Measurements from ENCODE around the gene BIRC3.
"Not testable (repeated sequence)": the region's sequence is repeated elsewhere in the genome, so short reads cannot be mapped to it uniquely, and the experiment has no call there.

Gene BIRC3

GRCh38 chr11:102346456-102346747 is 29.1 kb downstream of the BIRC3 start:
- Mint-ChIP-seq H3K36me3 (ENCODE audit: insufficient read depth) (peaks cover 45% of the 10 kb centered on the region), H3K4me3 (peak overlapping the region; percentile 94 to 98), H3K27ac (peak overlapping the region; percentile 99 to 100), H3K27me3 (no peaks in the 10 kb centered on the region), H3K9me3 (no peaks in the 10 kb centered on the region), H3K4me1 (ENCODE audit: low read depth in 2 of 2) (peaks cover 19 to 43% of the 10 kb centered on the region in 2 donors)
- no peak for ATAC-seq (replicated peaks)
- DNase-seq: no peak

- Mint-ChIP-seq H3K9me3 (no peaks in the 10 kb centered on the region), H3K4me1 (ENCODE audit: low read depth in 2 of 2) (peaks cover 17 to 40% of the 10 kb centered on the region in 2 donors), H3K4me3 (peak within 1 kb of the TSS; percentile 94 to 98), H3K27ac (peak within 1 kb of the TSS; percentile 99 to 100), H3K36me3 (ENCODE audit: insufficient read depth) (peaks cover 46% of the 10 kb centered on the region), H3K27me3 (no peaks in the 10 kb centered on the region)
- peak; percentile 79 for ATAC-seq (replicated peaks)
- DNase-seq: peak; percentile 95 to 96 (median 96)
Observed at GRCh38 chr11:102346748-102347461, 29.6 kb downstream of the BIRC3 start, which contains the start of gene BIRC2. TSS of gene BIRC2 (plus strand) at chr11:102347214. CDS start at chr11:102349855, 2,641 bp downstream.

GRCh38 chr11:102347462-102348370 is 30.4 kb downstream of the BIRC3 start:
- Mint-ChIP-seq H3K9me3 (no peaks in the 10 kb centered on the region), H3K27ac (peak overlapping the region; percentile 99 to 100), H3K4me1 (ENCODE audit: low read depth in 2 of 2) (peaks cover 16 to 38% of the 10 kb centered on the region in 2 donors), H3K27me3 (no peaks in the 10 kb centered on the region), H3K36me3 (ENCODE audit: insufficient read depth) (peaks cover 49% of the 10 kb centered on the region), H3K4me3 (peak overlapping the region; percentile 94 to 98)
- ATAC-seq (replicated peaks) (no peak), DNase-seq (peak in 2 of 3 experiments; percentile 14 to 31)

- no peaks in the 10 kb centered on the region for H3K9me3 Mint-ChIP-seq
- H3K4me1 Mint-ChIP-seq (ENCODE audit: low read depth in 2 of 2): peaks cover 25 to 70% of the 10 kb centered on the region in 2 donors
- ATAC-seq (replicated peaks) (no peak), DNase-seq (no peak)
- H3K4me3 Mint-ChIP-seq: no peak overlapping the region
- H3K27me3 Mint-ChIP-seq: no peaks in the 10 kb centered on the region
- H3K27ac Mint-ChIP-seq: peak overlapping the region; percentile 2 to 70
- peaks cover 43% of the 10 kb centered on the region for H3K36me3 Mint-ChIP-seq (ENCODE audit: insufficient read depth)
Observed at GRCh38 chr11:102357116-102357515, 39.8 kb downstream of the BIRC3 start.

- no peak for ATAC-seq (replicated peaks)
- DNase-seq: no peak
- H3K27ac Mint-ChIP-seq: peak overlapping the region in 1 of 2 donors; percentile 90
- H3K4me3 Mint-ChIP-seq: no peak overlapping the region
- no peaks in the 10 kb centered on the region for H3K27me3 Mint-ChIP-seq
- peaks cover 49% of the 10 kb centered on the region for H3K36me3 Mint-ChIP-seq (ENCODE audit: insufficient read depth)
- H3K9me3 Mint-ChIP-seq: no peaks in the 10 kb centered on the region
- peaks cover 25 to 60% of the 10 kb centered on the region in 2 donors for H3K4me1 Mint-ChIP-seq (ENCODE audit: low read depth in 2 of 2)
Observed at GRCh38 chr11:102359372-102359771, 42.1 kb downstream of the BIRC3 start.

- Mint-ChIP-seq H3K36me3 (ENCODE audit: insufficient read depth) (peaks cover 52% of the 10 kb centered on the region), H3K27ac (peak overlapping the region; percentile 90 to 93), H3K4me1 (ENCODE audit: low read depth in 2 of 2) (peaks cover 22 to 47% of the 10 kb centered on the region in 2 donors), H3K27me3 (no peaks in the 10 kb centered on the region), H3K9me3 (no peaks in the 10 kb centered on the region), H3K4me3 (peak overlapping the region; percentile 58 to 69)
- ATAC-seq (replicated peaks): peak; percentile 34
- DNase-seq: no peak
Observed at GRCh38 chr11:102360681-102361080, 43.4 kb downstream of the BIRC3 start.

GRCh38 chr11:102361086-102362031 is 44.1 kb downstream of the BIRC3 start:
- H3K27me3 Mint-ChIP-seq: no peaks in the 10 kb centered on the region
- H3K27ac Mint-ChIP-seq: peak overlapping the region; percentile 90 to 93
- DNase-seq (peak in 2 of 3 experiments; percentile 24 to 31), ATAC-seq (replicated peaks) (peak; percentile 86)
- peak overlapping the region; percentile 58 to 69 for H3K4me3 Mint-ChIP-seq
- H3K36me3 Mint-ChIP-seq (ENCODE audit: insufficient read depth): peaks cover 52% of the 10 kb centered on the region
- H3K4me1 Mint-ChIP-seq (ENCODE audit: low read depth in 2 of 2): peaks cover 22 to 47% of the 10 kb centered on the region in 2 donors
- no peaks in the 10 kb centered on the region for H3K9me3 Mint-ChIP-seq

GRCh38 chr11:102364991-102365390 is 47.7 kb downstream of the BIRC3 start:
- Mint-ChIP-seq H3K36me3 (ENCODE audit: insufficient read depth) (peaks cover 66% of the 10 kb centered on the region), H3K4me3 (no peak overlapping the region), H3K27me3 (no peaks in the 10 kb centered on the region), H3K27ac (no peak overlapping the region), H3K4me1 (ENCODE audit: low read depth in 2 of 2) (peaks cover 25 to 43% of the 10 kb centered on the region in 2 donors), H3K9me3 (no peaks in the 10 kb centered on the region)
- no peak for ATAC-seq (replicated peaks)
- no peak for DNase-seq

GRCh38 chr11:102367364-102367763 is 50.1 kb downstream of the BIRC3 start:
- Mint-ChIP-seq H3K36me3 (ENCODE audit: insufficient read depth) (peaks cover 50% of the 10 kb centered on the region), H3K27ac (peak overlapping the region; percentile 3 to 55), H3K4me3 (no peak overlapping the region), H3K9me3 (no peaks in the 10 kb centered on the region), H3K4me1 (ENCODE audit: low read depth in 2 of 2) (peaks cover 12 to 28% of the 10 kb centered on the region in 2 donors), H3K27me3 (no peaks in the 10 kb centered on the region)
- ATAC-seq (replicated peaks): peak; percentile 48
- DNase-seq: no peak

- H3K36me3 Mint-ChIP-seq (ENCODE audit: insufficient read depth): peaks cover 45% of the 10 kb centered on the region
- H3K9me3 Mint-ChIP-seq: no peaks in the 10 kb centered on the region
- H3K4me1 Mint-ChIP-seq (ENCODE audit: low read depth in 2 of 2): peaks cover 13 to 28% of the 10 kb centered on the region in 2 donors
- no peak overlapping the region for H3K27ac Mint-ChIP-seq
- H3K4me3 Mint-ChIP-seq: no peak overlapping the region
- H3K27me3 Mint-ChIP-seq: no peaks in the 10 kb centered on the region
- ATAC-seq (replicated peaks) (no peak), DNase-seq (no peak)
Observed at GRCh38 chr11:102368472-102368871, 51.2 kb downstream of the BIRC3 start.

GRCh38 chr11:102374633-102375424 is 57.5 kb downstream of the BIRC3 start:
- H3K36me3 Mint-ChIP-seq (ENCODE audit: insufficient read depth): peaks cover 43% of the 10 kb centered on the region
- H3K4me1 Mint-ChIP-seq (ENCODE audit: low read depth in 2 of 2): peaks cover 9 to 17% of the 10 kb centered on the region in 2 donors
- not testable (repeated sequence) for ATAC-seq (replicated peaks); H3K27ac Mint-ChIP-seq; H3K27me3 Mint-ChIP-seq; H3K9me3 Mint-ChIP-seq; DNase-seq
- peak overlapping the region in 1 of 2 donors; percentile 21 for H3K4me3 Mint-ChIP-seq

- H3K4me1 Mint-ChIP-seq (ENCODE audit: low read depth in 2 of 2): peaks cover 9 to 17% of the 10 kb centered on the region in 2 donors
- H3K36me3 Mint-ChIP-seq (ENCODE audit: insufficient read depth): peaks cover 53% of the 10 kb centered on the region
- H3K4me3 Mint-ChIP-seq: no peak overlapping the region
- ATAC-seq (replicated peaks) (no peak), DNase-seq (no peak)
- H3K27ac Mint-ChIP-seq: peak overlapping the region in 1 of 2 donors; percentile 9
- H3K27me3 Mint-ChIP-seq: no peaks in the 10 kb centered on the region
- no peaks in the 10 kb centered on the region for H3K9me3 Mint-ChIP-seq
Observed at GRCh38 chr11:102375720-102376399, 58.6 kb downstream of the BIRC3 start.

All from effector memory CD8-positive, alpha-beta T cell (primary cell).